AG09309 (cell line): ENCODE data around the gene CAMTA2.

Source experiments
- DNase-seq: peaks from one replicate; pipeline ENCODE4 v3.0.0-alpha.2; 2010; ENCODE audit warnings: low read depth
- H3K4me3 ChIP-seq: 2 replicates; pipeline ENCODE4 v1.5.1; 2011; ENCODE audit warnings: mild to moderate bottlenecking, low read depth, low read length, moderate library complexity; ENCODE audit not compliant: control insufficient read depth
- CTCF ChIP-seq: IDR thresholded peaks from 2 replicates; pipeline ENCODE4 v1.5.1; 2011; ENCODE audit warnings: mild to moderate bottlenecking, low read depth, low read length, inconsistent platforms; ENCODE audit not compliant: insufficient read depth, control insufficient read depth; ENCODE audit errors: missing control alignments

Gene CAMTA2

GRCh38 chr17:4944163-4944553 lies 43.3 kb downstream of the CAMTA2 start:
- H3K4me3 ChIP-seq: no peak overlapping the region
- DNase-seq: no peak
- no peak for TF ChIP-seq CTCF

GRCh38 chr17:4942760-4943508 lies 44.5 kb downstream of the CAMTA2 start:
- no peak for DNase-seq
- no peak overlapping the region for H3K4me3 ChIP-seq

GRCh38 chr17:4941319-4941610 lies 46.2 kb downstream of the CAMTA2 start:
- TF ChIP-seq CTCF: no peak
- peak overlapping the region; percentile 96 for H3K4me3 ChIP-seq
- DNase-seq: no peak

More at GRCh38 chr17:4942760-4943508, 44.5 kb downstream of the CAMTA2 start:
- no peak for TF ChIP-seq CTCF

DNA sequence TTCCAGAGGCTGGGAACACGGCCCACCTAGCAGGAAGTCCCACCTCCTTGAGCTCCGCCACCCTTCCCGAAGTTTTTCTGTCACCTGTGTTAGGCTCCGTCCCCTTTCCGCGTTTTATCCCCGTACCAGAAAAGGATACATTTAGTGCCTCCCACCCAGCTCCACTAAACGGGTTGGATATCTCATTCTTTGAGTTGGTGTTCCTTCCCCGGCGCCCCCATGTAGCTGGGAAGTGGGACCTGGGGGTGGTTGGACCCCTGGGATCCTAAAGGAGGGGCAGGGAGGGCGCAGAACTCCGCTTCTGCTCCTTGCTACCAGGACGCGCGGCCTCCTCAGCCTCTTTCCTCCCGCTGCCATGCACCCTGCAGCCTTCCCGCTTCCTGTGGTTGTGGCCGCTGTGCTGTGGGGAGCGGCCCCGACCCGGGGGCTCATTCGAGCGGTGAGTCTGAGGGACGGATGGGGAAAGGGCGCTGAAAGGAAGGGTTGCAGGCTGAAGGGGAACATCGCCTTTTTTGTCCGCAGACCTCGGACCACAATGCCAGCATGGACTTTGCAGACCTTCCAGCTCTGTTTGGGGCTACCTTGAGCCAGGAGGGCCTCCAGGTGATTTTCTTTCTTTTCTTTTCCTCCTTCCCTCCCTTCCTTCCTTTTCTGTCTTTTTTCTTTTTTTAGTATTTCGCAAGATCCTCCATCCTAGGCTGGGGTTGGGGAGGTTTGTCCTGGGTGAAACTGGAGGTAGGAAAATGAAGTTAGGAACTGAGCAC lies 46.7 kb downstream of the CAMTA2 start:
- no peak for TF ChIP-seq CTCF
- peak overlapping the region; percentile 96 for H3K4me3 ChIP-seq
- DNase-seq: no peak

DNA sequence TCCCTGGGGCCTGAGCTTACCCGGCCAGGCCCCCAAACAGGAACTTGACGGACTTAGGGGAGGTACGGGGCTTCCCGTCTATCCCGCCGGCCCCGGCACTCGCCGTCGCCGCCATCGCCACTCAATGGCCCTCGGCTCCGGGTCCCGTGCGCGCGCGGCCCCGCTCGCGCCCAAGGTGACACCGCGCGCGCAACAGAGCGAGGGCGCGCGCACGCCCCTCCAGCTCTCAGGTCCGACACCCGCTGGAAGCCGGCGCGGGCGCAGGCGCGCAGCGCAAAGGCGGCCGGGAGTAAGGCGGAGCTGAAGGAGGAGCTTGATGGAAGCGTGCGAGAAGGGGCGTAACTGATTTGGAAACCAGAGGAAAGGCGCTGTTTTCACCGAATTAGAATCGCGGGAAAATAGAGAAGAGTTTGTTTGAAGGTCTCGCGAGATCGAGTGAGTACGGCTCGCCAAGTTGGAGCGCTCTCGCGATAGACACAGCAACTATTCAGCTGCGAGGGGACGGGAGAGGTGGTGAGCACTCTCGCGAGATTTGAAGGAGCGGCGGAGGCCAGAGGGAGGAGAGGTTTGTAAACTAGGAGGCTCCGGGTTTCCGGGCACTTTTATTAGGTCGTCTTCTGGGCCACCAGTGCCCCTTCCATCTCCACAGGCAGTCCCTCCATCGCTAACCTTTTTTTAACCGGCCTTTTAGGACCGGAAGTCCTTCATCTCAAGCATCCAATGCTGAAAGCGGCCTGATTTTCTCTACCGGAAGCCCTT lies 47.5 kb downstream of the CAMTA2 start, which contains the start of the genes RNF167 and SLC25A11:
RNF167 (plus strand) TSS at position 473 of the 759 bp plus-strand sequence. CDS start 642 bp downstream, outside the sequence.
SLC25A11 (minus strand) TSS at position 251 of the 759 bp plus-strand sequence; CDS start at position 115, 136 bp downstream.
- H3K4me3 ChIP-seq: peak within 1 kb of the TSS; percentile 96
- no peak for TF ChIP-seq CTCF
- peak; percentile 99 for DNase-seq

GRCh38 chr17:4939546-4939795 lies 48.0 kb downstream of the CAMTA2 start:
- TF ChIP-seq CTCF: no peak
- no peak for DNase-seq

More at GRCh38 chr17:4939546-4939795, 48.0 kb downstream of the CAMTA2 start:
- peak overlapping the region; percentile 96 for H3K4me3 ChIP-seq
